Measurements from ENCODE around the gene PPP3CB. TPM values are rescaled to one million over a fixed set of nuclear protein-coding genes. Genes with fewer than 3 reads are reported as not detected.

PPP3CB gene
- total and polyA plus RNA-seq, 4 experiments from 2014 or later = 8.9 to 48.1 (median 28.5) TPM

DNA sequence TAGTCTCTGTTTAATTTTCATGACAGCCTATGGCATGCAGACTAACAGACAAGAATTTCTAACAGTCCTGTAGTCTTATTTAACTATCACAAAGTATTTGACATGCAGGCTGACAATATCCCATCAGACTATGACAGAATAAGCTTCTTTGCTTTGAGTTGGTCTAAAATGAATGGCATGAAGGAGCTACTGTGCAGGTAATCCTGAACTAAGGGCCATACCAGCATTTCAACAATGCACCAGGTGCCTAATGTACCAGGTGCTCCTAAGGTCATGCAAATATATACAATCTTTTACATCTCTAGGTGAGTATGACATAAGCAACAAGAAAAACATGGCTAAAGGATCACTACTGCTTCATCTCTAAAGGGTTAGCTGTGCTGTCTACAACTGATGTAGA lies 48.9 kb downstream of the PPP3CB start:
- no peak overlapping the region for H3K4me3 Mint-ChIP-seq
- DNase-seq = no peak
- no peak overlapping the region for H3K27ac ChIP-seq (ENCODE audit: low read depth, low read length)
- no peak overlapping the region for H3K4me3 ChIP-seq (ENCODE audit: low read length in 2 of 2)
- no peaks in the 10 kb centered on the region for H3K9me3 Mint-ChIP-seq
- peaks cover 4% of the 10 kb centered on the region for H3K36me3 ChIP-seq (ENCODE audit: insufficient read depth, low read length)
- CTCF ChIA-PET (ENCODE audit: partially characterized antibody) = interaction anchor here (0.6 kb wide), 1 partner anchor 41 kb away, joined by 3 read pairs; no protein-coding TSS in a partner anchor
- H3K9me3 ChIP-seq (ENCODE audit: control insufficient read depth in 1 of 2, low read length in 2 of 2) = no peaks in the 10 kb centered on the region
- H3K27me3 ChIP-seq (ENCODE audit: insufficient read depth, low read length) = no peaks in the 10 kb centered on the region
- H3K4me1 Mint-ChIP-seq = peaks cover 0 to 7% (median 2%) of the 10 kb centered on the region in 4 donors
- intact Hi-C loops (cut with micrococcal nuclease) = no loop called here
- POLR2A ChIA-PET (ENCODE audit: partially characterized antibody) = no interaction called here
- no peaks in the 10 kb centered on the region for H3K27me3 Mint-ChIP-seq
- peaks cover 28 to 37% of the 10 kb centered on the region in 2 donors for H3K36me3 Mint-ChIP-seq
- H3K4me1 ChIP-seq (ENCODE audit: insufficient read depth, low read length) = no peaks in the 10 kb centered on the region
- peak overlapping the region in 1 of 7 donors; percentile 12 for H3K27ac Mint-ChIP-seq

- no peak for DNase-seq
- Mint-ChIP-seq H3K4me3 (no peak overlapping the region), H3K27me3 (no peaks in the 10 kb centered on the region), H3K36me3 (peaks cover 28 to 41% of the 10 kb centered on the region in 2 donors), H3K27ac (peak overlapping the region in 2 of 7 donors; percentile 4 to 6), H3K9me3 (no peaks in the 10 kb centered on the region), H3K4me1 (peaks cover 0 to 6% (median 2%) of the 10 kb centered on the region in 4 donors)
- Histone ChIP-seq H3K27me3 (ENCODE audit: insufficient read depth, low read length) (no peaks in the 10 kb centered on the region), H3K36me3 (ENCODE audit: insufficient read depth, low read length) (peaks cover 10% of the 10 kb centered on the region), H3K4me1 (ENCODE audit: insufficient read depth, low read length) (no peaks in the 10 kb centered on the region), H3K27ac (ENCODE audit: low read depth, low read length) (no peak overlapping the region), H3K9me3 (ENCODE audit: control insufficient read depth in 1 of 2, low read length in 2 of 2) (no peaks in the 10 kb centered on the region), H3K4me3 (ENCODE audit: low read length in 2 of 2) (no peak overlapping the region)
- intact Hi-C loops (cut with micrococcal nuclease) = no loop called here
- POLR2A ChIA-PET (ENCODE audit: partially characterized antibody) = no interaction called here
- CTCF ChIA-PET (ENCODE audit: partially characterized antibody) = no interaction called here
Measured at GRCh38 chr10:73444457-73444856, 51.4 kb downstream of the PPP3CB start.

- H3K4me3 ChIP-seq (ENCODE audit: low read length in 2 of 2) = no peak overlapping the region
- no peak overlapping the region for H3K27ac ChIP-seq (ENCODE audit: low read depth, low read length)
- no peaks in the 10 kb centered on the region for H3K4me1 ChIP-seq (ENCODE audit: insufficient read depth, low read length)
- H3K36me3 ChIP-seq (ENCODE audit: insufficient read depth, low read length) = peaks cover 22% of the 10 kb centered on the region
- intact Hi-C loops (cut with micrococcal nuclease) = no loop called here
- Mint-ChIP-seq H3K9me3 (no peaks in the 10 kb centered on the region), H3K27me3 (no peaks in the 10 kb centered on the region), H3K27ac (peak overlapping the region in 6 of 7 donors; percentile 5 to 83 (median 26)), H3K4me1 (peaks cover 0 to 6% (median 1%) of the 10 kb centered on the region in 4 donors), H3K36me3 (peaks cover 35 to 44% of the 10 kb centered on the region in 2 donors), H3K4me3 (no peak overlapping the region)
- H3K9me3 ChIP-seq (ENCODE audit: control insufficient read depth in 1 of 2, low read length in 2 of 2) = no peaks in the 10 kb centered on the region
- no peaks in the 10 kb centered on the region for H3K27me3 ChIP-seq (ENCODE audit: insufficient read depth, low read length)
- ChIA-PET POLR2A (ENCODE audit: partially characterized antibody) (no interaction called here), CTCF (ENCODE audit: partially characterized antibody) (no interaction called here)
- DNase-seq = no peak
Measured at GRCh38 chr10:73439605-73440312, 56.1 kb downstream of the PPP3CB start.

GRCh38 chr10:73439055-73439454 lies 56.8 kb downstream of the PPP3CB start:
- Mint-ChIP-seq H3K27me3 (no peaks in the 10 kb centered on the region), H3K27ac (no peak overlapping the region), H3K9me3 (no peaks in the 10 kb centered on the region), H3K4me1 (peaks cover 0 to 6% (median 4%) of the 10 kb centered on the region in 4 donors), H3K4me3 (no peak overlapping the region), H3K36me3 (peaks cover 30 to 39% of the 10 kb centered on the region in 2 donors)
- H3K27me3 ChIP-seq (ENCODE audit: insufficient read depth, low read length) = no peaks in the 10 kb centered on the region
- no peak overlapping the region for H3K4me3 ChIP-seq (ENCODE audit: low read length in 2 of 2)
- H3K9me3 ChIP-seq (ENCODE audit: control insufficient read depth in 1 of 2, low read length in 2 of 2) = no peaks in the 10 kb centered on the region
- peaks cover 1% of the 10 kb centered on the region for H3K4me1 ChIP-seq (ENCODE audit: insufficient read depth, low read length)
- peaks cover 22% of the 10 kb centered on the region for H3K36me3 ChIP-seq (ENCODE audit: insufficient read depth, low read length)
- ChIA-PET POLR2A (ENCODE audit: partially characterized antibody) (no interaction called here), CTCF (ENCODE audit: partially characterized antibody) (no interaction called here)
- no peak overlapping the region for H3K27ac ChIP-seq (ENCODE audit: low read depth, low read length)
- intact Hi-C loops (cut with micrococcal nuclease) = no loop called here
- no peak for DNase-seq

GRCh38 chr10:73433538-73433867 lies 62.3 kb downstream of the PPP3CB start, which contains the start of gene MSS51:
TSS of gene MSS51 (minus strand) at chr10:73433561. CDS start at chr10:73428284, 5,277 bp downstream.
- no peaks in the 10 kb centered on the region for H3K9me3 ChIP-seq (ENCODE audit: control insufficient read depth in 1 of 2, low read length in 2 of 2)
- H3K4me3 ChIP-seq (ENCODE audit: low read length in 2 of 2) = no peak within 1 kb of the TSS
- no peak for DNase-seq
- POLR2A ChIA-PET (ENCODE audit: partially characterized antibody) = interaction anchor here (1.1 kb wide), 1 partner anchor 62 kb away, joined by 3 read pairs; the partner anchor contains the start of gene PPP3CB
- H3K4me1 ChIP-seq (ENCODE audit: insufficient read depth, low read length) = peaks cover 15% of the 10 kb centered on the region
- H3K27ac ChIP-seq (ENCODE audit: low read depth, low read length) = no peak within 1 kb of the TSS
- H3K36me3 ChIP-seq (ENCODE audit: insufficient read depth, low read length) = peaks cover 9% of the 10 kb centered on the region
- H3K9me3 Mint-ChIP-seq = no peaks in the 10 kb centered on the region
- H3K4me1 Mint-ChIP-seq = peaks cover 7 to 22% (median 18%) of the 10 kb centered on the region in 4 donors
- CTCF ChIA-PET (ENCODE audit: partially characterized antibody) = no interaction called here
- H3K36me3 Mint-ChIP-seq = peaks cover 19 to 21% of the 10 kb centered on the region in 2 donors
- peak within 1 kb of the TSS; percentile 6 to 84 (median 58) for H3K27ac Mint-ChIP-seq
- H3K27me3 ChIP-seq (ENCODE audit: insufficient read depth, low read length) = no peaks in the 10 kb centered on the region
- peak within 1 kb of the TSS in 2 of 8 donors; percentile 33 to 43 for H3K4me3 Mint-ChIP-seq
- intact Hi-C loops (cut with micrococcal nuclease) = no loop called here
- no peaks in the 10 kb centered on the region for H3K27me3 Mint-ChIP-seq

DNA sequence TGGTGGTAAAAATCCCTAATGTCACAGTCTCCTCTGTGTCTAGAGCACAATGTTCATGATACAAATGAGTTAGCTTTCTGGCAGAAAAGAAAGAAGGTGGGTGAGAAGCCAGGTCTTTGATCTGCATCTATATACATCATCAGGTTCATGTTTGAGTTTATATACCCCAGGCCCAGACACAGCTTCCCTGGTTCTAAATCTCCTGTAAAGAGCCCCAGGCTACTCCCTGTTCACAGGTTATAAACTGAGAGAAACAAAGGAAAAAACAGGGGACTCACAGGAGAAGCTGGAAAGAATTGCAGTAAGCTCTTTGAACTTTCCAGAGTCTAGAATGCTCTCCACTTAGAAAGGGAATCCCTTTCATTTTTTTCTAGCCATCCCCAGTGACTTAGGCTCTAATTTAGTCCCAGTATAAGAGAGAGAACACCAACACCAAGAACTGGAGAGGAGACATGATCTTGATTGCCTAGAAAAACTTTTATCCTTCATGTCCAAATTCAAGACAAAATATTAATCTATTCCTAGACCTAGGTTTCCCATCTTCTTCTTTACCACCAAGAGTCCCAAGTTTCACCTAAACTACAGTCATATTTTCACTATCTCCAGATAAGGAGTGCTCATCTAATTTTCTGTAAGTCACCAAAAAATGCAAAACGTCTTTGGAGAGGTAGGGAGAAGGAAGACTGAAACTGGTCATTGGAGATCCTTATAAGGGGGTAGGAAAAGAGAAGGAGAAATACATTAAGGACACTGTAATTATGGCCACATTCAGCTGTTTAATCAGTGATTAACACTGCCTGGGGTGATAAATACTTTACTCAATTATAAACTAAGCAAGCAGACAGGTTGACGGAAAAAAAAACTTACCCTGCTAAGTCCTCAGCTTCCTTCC lies 62.9 kb downstream of the PPP3CB start:
- no peaks in the 10 kb centered on the region for H3K9me3 ChIP-seq (ENCODE audit: control insufficient read depth in 1 of 2, low read length in 2 of 2)
- no peak for DNase-seq
- Mint-ChIP-seq H3K9me3 (no peaks in the 10 kb centered on the region), H3K36me3 (peaks cover 15 to 21% of the 10 kb centered on the region in 2 donors), H3K4me3 (peak overlapping the region in 2 of 8 donors; percentile 33 to 43), H3K4me1 (peaks cover 7 to 22% (median 18%) of the 10 kb centered on the region in 4 donors), H3K27me3 (no peaks in the 10 kb centered on the region), H3K27ac (peak overlapping the region; percentile 6 to 84 (median 58))
- no peak overlapping the region for H3K27ac ChIP-seq (ENCODE audit: low read depth, low read length)
- peaks cover 15% of the 10 kb centered on the region for H3K4me1 ChIP-seq (ENCODE audit: insufficient read depth, low read length)
- H3K36me3 ChIP-seq (ENCODE audit: insufficient read depth, low read length) = peaks cover 5% of the 10 kb centered on the region
- CTCF ChIA-PET (ENCODE audit: partially characterized antibody) = no interaction called here
- H3K27me3 ChIP-seq (ENCODE audit: insufficient read depth, low read length) = no peaks in the 10 kb centered on the region
- intact Hi-C loops (cut with micrococcal nuclease) = no loop called here
- POLR2A ChIA-PET (ENCODE audit: partially characterized antibody) = interaction anchor here (1.1 kb wide), 1 partner anchor 63 kb away, joined by 3 read pairs; the partner anchor contains the start of gene PPP3CB
- no peak overlapping the region for H3K4me3 ChIP-seq (ENCODE audit: low read length in 2 of 2)

- Mint-ChIP-seq H3K36me3 (peaks cover 41 to 53% of the 10 kb centered on the region in 2 donors), H3K9me3 (no peaks in the 10 kb centered on the region), H3K27me3 (no peaks in the 10 kb centered on the region), H3K4me3 (no peak overlapping the region), H3K27ac (peak overlapping the region in 3 of 7 donors; percentile 7 to 63 (median 46)), H3K4me1 (peaks cover 0 to 2% (median 0%) of the 10 kb centered on the region in 4 donors)
- ChIA-PET CTCF (ENCODE audit: partially characterized antibody) (no interaction called here), POLR2A (ENCODE audit: partially characterized antibody) (no interaction called here)
- H3K4me3 ChIP-seq (ENCODE audit: low read length in 2 of 2) = no peak overlapping the region
- no peak for DNase-seq
- H3K36me3 ChIP-seq (ENCODE audit: insufficient read depth, low read length) = peaks cover 43% of the 10 kb centered on the region
- H3K27me3 ChIP-seq (ENCODE audit: insufficient read depth, low read length) = no peaks in the 10 kb centered on the region
- H3K27ac ChIP-seq (ENCODE audit: low read depth, low read length) = no peak overlapping the region
- no peaks in the 10 kb centered on the region for H3K4me1 ChIP-seq (ENCODE audit: insufficient read depth, low read length)
- intact Hi-C loops (cut with micrococcal nuclease) = no loop called here
- no peaks in the 10 kb centered on the region for H3K9me3 ChIP-seq (ENCODE audit: control insufficient read depth in 1 of 2, low read length in 2 of 2)
Measured at GRCh38 chr10:73426318-73426717, 69.5 kb downstream of the PPP3CB start.

Data from CD4-positive, alpha-beta memory T cell (primary cell).